GM19468 (cell line): ENCODE measurements around the gene CCL24.
"Not testable (repeated sequence)": the region's sequence is repeated elsewhere in the genome, so short reads cannot be mapped to it uniquely, and the experiment has no call there.

Experiments used
- ATAC-seq: cut with Tn5 transposase; IDR thresholded peaks from one replicate; pipeline ENCODE4 v1.9.1; 2021; ENCODE audit warnings: mild to moderate bottlenecking, moderate library complexity, moderate number of reproducible peaks; ENCODE audit not compliant: unreplicated experiment; ENCODE audit errors: extremely low read depth

Gene CCL24

DNA sequence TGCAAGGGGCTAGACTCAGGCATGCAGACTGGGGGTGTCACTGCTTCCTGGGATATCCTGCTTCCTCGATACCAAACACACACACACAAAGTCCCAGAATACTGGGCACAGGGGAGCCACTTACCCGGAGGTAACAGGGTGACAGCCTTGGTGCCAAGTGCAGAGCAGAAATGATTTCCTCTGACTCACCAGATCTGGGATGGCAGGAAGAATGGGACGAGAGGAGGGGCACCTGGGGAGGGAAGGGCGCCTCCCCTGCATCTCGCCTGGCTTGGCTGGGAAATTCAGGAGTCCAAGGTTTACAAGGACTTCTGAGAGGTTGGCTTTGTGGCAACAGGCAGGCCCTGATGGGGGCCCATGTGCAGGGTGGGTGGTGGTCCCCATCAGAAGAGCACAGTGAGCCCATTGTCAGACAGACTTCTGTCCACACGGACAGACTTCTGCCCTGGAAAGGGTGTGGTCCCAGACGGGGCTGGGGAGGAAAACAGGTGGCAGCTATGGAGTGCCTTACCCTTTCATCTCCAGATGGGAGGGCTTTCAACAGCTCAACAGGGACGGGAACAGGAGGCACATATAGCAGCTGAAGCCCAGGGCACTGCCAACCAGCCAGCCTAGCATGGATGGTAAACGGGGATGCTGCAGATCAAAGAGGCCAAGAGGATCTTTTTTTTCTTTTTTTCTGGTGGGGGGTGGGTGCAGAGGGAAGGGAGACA is 9.7 kb upstream of the CCL24 start:
- ATAC-seq: no peak

DNA sequence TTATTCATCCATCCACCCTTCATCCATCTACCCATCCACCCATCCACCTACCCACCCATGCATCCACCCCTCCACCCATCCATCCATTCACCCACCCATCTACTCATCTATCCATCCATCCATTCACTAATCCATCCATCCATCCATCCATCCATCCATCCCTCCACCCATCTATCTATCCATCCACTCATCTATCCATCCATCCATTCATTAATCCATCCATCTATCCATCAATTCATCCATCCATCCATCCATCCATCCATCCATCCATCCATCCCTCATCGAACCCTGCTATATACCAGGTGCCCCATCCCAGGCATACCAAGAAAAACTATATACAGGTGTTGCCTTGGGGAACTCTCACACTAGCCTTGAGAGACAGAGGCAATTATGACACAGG is 7.1 kb upstream of the CCL24 start:
- ATAC-seq: no peak

DNA sequence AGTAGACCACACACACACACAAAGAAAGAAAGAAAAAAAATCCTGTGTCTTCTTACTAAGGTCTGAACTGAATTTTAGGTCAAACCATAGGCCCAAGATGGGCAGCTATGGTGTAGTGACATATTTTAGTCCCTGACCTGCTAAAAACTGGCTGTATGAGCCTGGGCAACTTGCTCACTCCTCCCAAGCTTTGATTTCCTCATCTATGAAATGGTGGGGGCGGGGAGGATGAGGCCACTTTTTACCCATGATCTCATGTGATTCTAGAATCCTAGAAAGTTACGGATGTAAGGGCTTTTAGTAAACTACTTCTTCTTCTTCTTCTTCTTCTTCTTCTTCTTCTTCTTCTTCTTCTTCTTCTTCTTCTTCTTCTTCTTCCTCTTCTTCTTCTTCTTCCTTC is 6.1 kb upstream of the CCL24 start:
- no peak for ATAC-seq

DNA sequence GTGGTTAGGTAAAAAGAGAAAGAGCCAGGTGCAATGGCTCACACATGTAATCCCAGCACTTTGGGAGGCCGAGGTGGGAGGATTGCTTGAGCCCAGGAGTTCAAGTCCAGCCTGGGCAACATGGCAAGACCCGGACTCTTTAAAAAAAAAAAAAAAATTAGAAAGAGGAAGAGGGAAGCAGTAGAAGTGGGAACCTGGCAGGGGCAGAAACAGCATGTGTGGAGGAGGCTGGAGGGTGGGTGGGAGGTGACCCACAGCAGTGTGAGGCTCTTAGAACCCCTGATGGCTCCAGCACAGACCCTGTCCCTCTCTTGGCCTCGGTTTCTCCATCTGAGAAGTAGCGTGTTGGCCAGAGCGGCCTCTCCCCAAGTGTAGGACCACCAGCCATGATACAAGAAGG is 4.9 kb upstream of the CCL24 start:
- ATAC-seq: no peak

DNA sequence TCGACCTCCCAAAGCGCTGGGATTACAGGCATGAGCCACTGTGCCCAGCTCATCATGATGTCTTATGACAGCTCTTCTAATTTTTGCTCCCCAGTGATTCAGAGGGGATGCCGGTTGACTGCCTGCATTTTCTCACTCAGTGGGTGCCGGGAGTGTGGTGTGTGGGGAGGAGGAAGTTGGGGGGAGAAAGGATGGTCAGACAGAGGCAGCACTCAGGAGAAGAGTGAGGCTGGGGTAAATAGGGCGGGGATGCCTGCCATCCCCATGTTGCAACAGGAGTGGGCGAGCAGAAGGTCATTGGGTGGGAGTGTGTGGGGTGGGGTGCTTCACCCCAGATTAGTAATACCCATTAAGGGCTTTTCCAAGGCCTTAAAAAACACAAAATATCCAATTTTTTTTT is 3.5 kb upstream of the CCL24 start:
- ATAC-seq: no peak

DNA sequence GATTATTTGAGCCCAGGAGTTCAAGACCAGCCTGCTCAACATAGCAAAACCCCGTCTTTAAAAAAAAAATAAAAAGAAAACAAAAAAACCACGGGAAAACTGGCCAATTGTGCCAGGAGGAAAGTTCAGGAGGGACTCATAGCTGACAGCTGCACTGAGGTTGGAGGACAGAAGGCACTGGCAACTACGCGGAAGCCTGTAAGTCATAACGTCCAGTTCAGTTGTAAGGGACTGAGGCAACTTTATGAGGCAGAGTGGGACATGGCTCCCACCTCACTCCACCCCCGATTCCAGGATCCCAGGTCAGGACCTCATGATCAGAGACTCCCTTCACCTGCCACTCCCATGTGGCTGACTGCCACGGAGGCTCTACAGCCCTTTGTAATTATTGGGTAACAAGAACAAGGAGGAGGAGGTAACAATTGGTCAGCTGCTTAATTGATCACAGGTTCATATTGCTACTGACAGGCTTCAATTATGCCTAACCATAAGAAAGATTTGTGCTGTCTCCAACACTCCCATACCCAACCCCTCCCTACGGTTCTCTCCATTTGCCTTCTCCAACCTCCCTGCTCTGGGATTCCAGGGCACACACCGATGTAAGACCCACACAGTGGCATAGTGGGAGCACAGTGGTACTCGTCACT is 1.9 kb upstream of the CCL24 start:
- ATAC-seq: no peak

DNA sequence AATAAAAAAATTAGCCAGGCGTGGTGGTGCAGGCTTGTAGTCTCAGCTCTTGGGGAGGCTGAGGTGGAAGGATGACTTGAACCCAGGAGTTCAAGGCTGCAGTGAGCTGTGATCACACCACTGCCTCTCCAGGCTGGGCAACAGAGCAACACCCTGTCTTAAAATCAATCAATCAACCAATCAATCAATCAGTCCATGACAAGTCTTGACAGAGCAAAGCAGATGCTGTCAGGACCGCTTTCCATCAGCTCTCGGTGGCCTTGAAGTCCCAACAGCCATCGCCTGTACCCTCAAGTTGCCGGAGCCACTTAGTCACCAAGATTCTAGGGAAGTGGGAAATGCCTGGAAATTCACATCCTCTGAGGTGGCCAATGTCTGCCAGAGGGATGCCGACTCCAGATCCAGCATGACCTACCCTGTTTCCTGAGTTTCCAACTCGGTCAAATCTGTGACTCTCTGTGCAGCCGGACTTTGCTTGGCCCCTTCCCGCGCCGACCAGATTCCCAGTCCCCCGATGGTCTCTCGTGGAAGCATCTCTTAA is 871 bp upstream of the CCL24 start:
- no peak for ATAC-seq

DNA sequence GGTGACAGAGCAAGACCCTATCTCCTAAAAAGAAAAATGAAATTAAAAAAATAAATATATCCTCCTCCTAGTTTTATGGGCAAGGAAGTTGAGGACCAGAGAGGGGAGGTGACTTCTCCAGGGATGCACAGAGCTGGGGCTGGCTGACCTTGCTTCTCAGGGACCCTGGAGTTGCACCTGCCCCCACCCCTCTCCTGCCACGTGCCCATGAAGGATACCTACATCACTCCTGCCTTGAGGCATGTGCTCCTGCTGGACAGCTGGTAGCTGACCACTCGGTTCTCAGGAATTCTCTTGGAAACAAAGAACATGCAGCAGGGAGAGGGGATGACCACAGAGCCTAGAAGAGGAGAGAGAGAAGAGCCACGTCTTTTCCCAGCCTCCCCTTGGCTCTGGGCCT is 522 bp downstream of the CCL24 start:
- no peak for ATAC-seq

DNA sequence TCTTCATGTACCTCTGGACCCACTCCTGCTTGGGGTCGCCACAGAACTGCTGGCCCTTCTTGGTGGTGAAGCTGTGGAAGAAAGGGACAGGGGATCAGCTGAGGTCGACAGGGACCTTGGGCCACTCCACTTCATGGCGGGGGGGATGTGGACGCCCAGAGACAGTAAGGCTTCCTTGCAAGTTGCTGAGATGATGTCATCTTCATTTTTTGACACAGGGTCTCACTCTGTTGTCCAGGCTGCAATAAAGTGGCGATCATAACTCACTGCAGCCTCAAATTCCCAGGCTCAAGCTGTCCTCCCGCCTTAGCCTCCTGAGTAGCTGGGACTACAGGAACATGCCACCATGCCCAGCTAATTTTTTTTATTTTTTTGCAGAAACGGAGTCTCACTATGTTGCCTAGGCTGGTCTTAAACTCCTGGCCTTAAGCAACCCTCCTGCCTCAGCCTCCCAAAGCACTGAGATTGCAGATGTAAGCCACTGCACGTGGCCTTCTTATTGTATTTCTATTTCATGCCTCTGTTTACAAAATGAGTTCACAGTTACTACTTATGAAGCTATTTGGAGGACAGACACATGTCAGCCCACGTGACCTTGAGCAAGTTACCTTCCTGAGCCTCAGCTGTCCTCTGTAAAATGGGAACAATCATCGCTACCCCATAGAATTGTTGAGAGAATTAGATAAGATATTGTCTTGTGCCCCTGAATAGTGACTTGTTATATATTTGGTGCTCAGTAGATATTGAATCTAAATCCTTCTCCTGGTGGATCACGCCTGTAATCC is 1.5 kb downstream of the CCL24 start:
- ATAC-seq: no peak

DNA sequence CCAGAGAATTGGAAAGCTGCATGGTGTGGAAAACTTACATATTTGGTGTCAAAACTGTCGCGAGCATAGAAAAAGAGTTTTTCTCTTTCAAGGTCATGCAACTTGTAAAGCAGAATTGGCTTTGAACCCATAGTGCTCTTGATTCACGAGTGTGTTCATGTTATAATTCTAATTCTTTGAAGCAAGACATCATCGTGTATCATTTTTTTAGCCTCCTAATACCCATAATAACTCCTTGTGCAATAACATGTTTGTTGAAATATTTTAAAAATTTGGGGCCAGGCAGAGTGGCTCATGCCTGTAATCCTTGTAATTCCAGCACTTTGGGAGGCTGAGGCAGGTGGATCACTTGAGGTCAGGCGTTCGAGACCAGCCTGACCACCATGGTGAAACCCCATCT is 4.2 kb downstream of the CCL24 start:
- no peak for ATAC-seq

DNA sequence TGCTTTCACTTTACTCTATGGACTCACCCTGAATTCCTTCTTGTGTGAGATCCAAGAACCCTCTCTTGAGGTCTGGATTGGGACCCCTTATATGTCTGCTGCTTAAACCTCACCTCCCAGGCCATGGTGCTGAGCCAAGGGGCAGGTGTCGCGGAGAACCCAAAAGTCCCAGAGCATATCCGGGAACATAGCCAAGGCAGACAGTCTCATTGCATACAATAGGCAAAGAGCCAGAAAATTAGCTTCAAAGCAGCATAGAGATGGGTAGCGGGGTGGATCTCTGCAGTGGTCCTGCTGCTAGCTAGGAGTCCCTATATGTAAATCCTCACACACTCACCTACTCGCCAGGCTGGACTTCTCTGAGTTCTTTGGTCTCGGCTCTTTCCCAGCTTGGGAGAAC is 5.5 kb downstream of the CCL24 start:
- ATAC-seq: no peak

DNA sequence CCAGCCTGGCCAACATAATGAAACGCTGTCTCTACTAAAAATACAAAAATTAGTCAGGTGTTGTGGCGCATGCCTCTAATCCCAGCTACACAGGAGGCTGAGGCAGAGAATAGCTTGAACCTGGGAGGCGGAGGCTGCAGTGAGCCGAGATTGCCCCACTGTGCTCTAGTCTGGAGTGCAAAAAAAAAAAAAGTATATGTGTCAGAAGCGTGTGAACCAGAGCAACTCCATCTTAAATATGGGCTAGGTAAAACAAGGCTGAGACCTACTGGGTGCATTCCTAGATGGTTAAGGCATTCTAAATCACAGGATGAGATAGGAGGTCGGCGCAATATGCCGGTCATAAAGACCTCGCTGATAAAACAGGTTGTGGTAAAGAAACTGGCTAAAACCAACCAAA is 6.2 kb downstream of the CCL24 start:
- ATAC-seq: no peak

DNA sequence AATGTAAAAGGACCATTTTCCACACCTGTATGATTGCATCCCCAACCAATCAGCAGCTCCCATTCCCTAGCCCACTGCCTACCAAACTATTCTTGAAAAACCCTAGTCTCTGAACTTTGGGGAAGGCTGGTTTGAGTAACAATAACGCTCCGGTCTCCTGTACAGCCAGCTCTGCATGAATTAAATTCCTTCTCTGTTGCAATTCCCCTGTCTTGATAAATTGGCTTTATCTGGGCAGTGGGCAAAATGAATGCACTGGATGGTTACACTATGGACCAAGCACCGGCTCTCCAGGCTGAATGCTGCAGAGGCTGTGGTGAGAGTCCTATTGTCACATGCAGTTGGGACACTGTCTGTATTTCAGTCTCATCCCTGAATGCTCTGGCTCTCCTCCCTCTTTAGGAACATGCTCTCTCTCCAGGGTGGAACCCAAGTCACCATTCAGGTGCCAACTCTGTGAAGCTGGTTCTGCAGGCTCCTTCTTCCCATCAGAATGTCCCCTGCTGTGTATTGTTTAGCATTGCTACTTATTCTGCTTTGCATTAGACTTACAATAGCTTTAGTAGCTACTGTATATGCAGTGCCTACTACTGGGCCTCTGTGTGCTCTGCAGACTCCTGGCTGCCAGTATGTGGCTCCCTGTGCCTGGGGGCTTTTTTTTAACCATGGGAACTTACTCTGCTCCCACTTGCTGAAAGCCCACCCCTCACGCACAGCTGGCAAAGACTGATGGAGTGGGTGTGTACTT is 6.9 kb downstream of the CCL24 start:
- no peak for ATAC-seq

DNA sequence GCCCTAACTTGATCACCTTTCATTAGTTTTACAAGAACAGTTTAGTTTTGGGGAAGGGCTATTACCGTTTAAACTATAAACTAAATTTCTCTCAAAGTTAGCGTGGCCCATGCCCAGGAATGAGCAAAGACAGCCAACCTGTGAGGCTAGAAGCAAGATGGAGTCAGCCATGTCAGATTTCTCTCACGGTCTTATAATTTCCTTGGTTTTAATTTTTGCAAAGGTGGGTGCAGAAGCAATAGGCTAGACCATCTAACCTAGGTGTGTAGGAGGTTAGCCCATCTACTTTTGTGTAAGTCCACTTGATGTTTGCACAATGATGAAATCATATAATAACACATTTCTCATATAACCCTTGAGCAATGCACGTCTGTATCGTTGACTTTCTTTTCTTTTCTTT is 8.9 kb downstream of the CCL24 start:
- no peak for ATAC-seq

DNA sequence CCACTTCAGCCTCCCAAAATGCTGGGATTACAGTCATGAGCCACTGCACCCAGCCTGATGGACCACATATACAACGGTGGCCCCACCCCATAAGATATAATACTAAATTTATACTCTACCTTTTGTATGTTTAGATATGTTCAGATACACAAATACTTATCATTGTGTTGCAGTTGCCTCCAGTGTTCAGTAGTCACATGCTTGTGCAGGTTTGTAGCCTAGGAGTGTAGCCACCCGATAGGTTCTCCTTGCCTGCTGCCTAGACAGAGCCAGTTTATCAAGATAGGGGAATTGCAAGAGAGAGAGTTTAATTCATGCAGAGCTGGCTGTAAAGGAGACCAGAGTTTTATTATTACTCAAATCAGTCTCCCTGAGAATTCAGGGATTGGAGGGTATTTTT is 9.6 kb downstream of the CCL24 start:
- no peak for ATAC-seq

DNA sequence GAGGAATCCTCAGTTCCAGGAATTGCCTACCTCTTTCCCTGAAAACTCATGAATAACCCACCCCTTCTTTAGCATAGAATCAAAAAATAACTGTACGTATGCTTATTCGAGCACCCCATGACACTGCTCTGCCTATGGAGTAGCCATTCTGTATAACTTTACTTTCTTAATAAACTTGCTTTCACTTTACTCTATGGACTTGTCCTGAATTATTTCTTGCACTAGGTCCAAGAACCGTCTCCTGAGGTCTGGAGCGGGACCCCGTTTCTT is 11.1 kb downstream of the CCL24 start:
- no peak for ATAC-seq

DNA sequence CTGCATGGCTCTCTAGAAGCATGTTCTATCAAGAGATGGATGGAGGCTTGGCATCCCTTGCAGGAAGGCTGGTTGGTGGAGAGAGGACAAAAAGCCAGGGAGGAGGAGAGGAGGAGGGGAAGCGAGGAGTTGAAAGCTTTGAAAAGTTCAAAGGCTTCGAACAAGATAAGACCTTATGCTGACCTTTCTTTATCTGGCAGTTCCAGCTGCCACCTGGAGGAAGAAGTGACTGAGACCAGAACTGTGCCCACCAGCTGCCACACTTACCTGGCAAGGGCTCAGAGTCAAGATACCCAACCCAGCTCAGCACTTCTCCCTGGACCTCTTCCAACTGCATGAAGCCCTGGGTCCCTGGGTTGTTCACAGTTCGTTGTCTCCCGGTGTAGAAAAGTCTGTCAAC is 14.8 kb downstream of the CCL24 start:
- ATAC-seq: no peak

DNA sequence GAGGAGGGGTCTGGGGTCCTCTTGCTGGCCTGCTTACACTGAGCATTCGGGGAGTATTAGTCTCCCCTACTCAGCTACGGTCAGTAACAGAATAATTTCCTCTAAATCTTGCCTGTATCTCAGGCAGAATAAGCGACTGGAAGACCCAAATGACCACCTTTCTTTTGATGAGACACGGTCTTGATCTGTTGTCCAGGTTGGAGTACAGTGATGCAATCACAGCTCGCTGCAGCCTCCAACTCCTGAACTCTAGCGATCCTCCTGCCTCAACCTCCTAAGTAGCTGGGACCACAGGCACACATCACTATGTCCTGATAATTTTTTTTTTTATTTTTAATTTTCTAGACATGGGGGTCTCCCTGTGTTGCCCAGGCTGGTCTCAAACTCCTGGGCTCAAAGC is 17.2 kb downstream of the CCL24 start:
- no peak for ATAC-seq

DNA sequence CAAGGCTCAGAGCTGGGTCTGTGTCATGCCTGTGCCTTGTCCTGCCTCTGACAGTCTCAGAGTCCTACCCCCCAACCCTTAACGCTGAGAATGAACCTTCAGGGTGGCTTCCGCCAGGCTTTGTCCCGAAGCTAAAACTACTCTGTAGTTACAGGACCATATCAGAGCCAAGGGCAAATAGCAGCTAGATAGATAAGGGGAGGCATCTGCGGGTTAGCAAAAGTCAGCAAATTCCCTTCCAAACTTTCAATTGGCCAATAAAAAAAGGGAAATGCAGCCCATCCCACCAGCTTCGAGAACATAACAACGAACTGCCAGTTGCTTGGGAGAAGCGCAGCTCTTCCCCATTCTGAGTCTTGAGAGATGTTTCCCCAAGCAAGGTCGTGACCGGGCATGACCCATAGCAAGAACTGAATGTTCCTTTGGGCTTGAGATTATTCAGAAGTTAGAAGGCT is 17.7 kb downstream of the CCL24 start:
- ATAC-seq: no peak

DNA sequence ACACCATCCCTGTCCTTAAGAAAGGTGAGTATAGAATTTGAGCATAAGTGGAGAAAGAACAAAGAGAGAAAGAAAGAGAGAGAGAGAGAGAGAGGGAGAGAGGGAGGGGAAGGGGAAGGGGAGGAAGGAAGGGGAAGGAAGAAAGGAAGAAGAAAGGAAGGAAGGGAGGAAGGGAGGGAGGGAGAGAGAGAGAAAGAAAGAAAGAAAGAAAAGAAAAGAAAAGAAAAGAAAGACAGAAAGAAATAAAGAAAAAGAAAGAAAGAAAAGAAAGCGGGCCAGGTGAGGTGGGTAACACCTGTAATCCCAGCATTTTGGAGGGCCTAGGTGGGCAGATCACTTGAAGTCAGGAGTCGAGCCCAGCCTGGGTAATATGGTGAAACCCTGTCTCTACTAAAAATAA is 19.9 kb downstream of the CCL24 start:
- ATAC-seq: no peak

DNA sequence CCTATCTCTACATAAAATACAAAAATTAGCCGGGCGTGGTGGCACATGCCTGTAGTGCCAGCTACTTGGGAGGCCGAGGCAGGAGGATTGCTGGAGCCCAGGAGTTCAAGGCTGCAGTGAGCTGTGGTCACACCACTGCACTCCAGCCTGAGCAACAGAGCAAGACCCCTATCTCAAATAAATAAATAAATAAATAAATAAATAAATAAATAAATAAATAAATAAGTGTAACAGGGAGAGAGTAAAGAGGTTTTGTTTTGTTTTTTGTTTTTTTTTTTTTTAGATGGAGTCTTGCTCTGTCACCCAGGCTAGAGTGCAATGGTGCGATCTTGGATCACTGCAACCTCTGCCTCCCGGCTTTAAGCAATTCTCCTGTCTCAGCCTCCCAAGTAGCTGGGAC is 21.0 kb downstream of the CCL24 start:
- ATAC-seq: not testable (repeated sequence)
